Fibroblast of lung (primary cell): ENCODE data around the gene CRYBB2.

ENCODE experiments used
- CTCF ChIP-seq, 2 donors: IDR thresholded peaks in 1 of 2; conservative IDR thresholded peaks in 1 of 2; 1 replicate in 1 of 2; 2 replicates in 1 of 2; pipeline ENCODE4 v1.5.1; 2011 to 2012; ENCODE audit warnings: low read length in 2 of 2, control low read depth in 1 of 2, inconsistent platforms in 1 of 2, low read depth in 1 of 2, mild to moderate bottlenecking in 1 of 2
- EZH2 ChIP-seq: IDR thresholded peaks from 2 replicates; pipeline ENCODE4 v1.5.1; 2012; ENCODE audit warnings: low read length, control low read depth, mild to moderate bottlenecking; ENCODE audit errors: missing control alignments

- no peak for TF ChIP-seq CTCF (conservative IDR thresholded peaks at IDR 0.05 in 1 of 2, IDR thresholded peaks at IDR 0.05 in 1 of 2; ENCODE audit: low read depth in 1 of 2, low read length in 2 of 2)
- no peak for TF ChIP-seq EZH2
Observed at GRCh38 chr22:25216230-25216629, 3.2 kb upstream of the CRYBB2 start.
